HCT116 (cell line): ENCODE data around the gene HK1. TPM values are rescaled to one million over a fixed set of nuclear protein-coding genes. Genes with fewer than 3 reads are reported as not detected.

Experiments
- ATAC-seq: fragments of 200-7000 bp; cut with Tn5 transposase; 2 replicates; pipeline ENCODE4 v1.9.1; 2020; ENCODE audit warnings: mild to moderate bottlenecking, moderate library complexity
- BruUV-seq: library from RNA; stranded (reverse); fragments of 400-500 nt; replicated peaks from 2 replicates; lab custom pipeline; 2021; lab: Mats Ljungman, UMichigan
- CTCF ChIA-PET: fragments of 300-600 bp; sonication (Branson Sonifier 250); formaldehyde crosslinking; loops from one replicate; lab custom pipeline; 2021; ENCODE audit warnings: antibody characterized with exemption; lab: Charles Lee
- POLR2A ChIA-PET: fragments of 300-600, 350-600 bp; sonication (Branson Sonifier 250); formaldehyde crosslinking; loops from one replicate; lab custom pipeline; 2021; ENCODE audit warnings: antibody characterized with exemption; lab: Charles Lee
- RAD21 ChIA-PET, 2 experiments: fragments of 300-600 bp; sonication (Branson Sonifier 250); formaldehyde crosslinking; loops; one replicate each; lab custom pipeline; 2023; ENCODE audit warnings: low total read pairs in 2 of 2; ENCODE audit not compliant: uncharacterized antibody in 2 of 2, unreplicated experiment in 2 of 2, low non-redundant PET in 1 of 2; lab: Charles Lee
- DNase-seq: peaks from one replicate; pipeline ENCODE4 v3.0.0-alpha.2; 2010; ENCODE audit warnings: low read depth, low spot score
- H2AFZ ChIP-seq: fragments of 200-600 bp; shearing (Covaris generic), sonication (generic); 2 replicates; pipeline ENCODE4 v1.6.1; 2017; ENCODE audit warnings: low read depth, mixed run types, mixed read lengths, antibody characterized with exemption, low read length; ENCODE audit not compliant: poor library complexity, severe bottlenecking
- H3K27ac ChIP-seq: 2 replicates; pipeline ENCODE4 v1.5.1; 2012; ENCODE audit warnings: low read depth, low read length
- H3K27me3 ChIP-seq: fragments of 200-600 bp; sonication (generic); 2 replicates; pipeline ENCODE4 v1.6.1; 2016; ENCODE audit warnings: mixed run types, low read length, mixed read lengths; ENCODE audit not compliant: insufficient read depth
- H3K36me3 ChIP-seq, 2 experiments: fragments of 200-500 bp in 1 of 2; fragments of 200-600 bp in 1 of 2; sonication (Bioruptor generic) in 1 of 2; sonication (generic) in 1 of 2; 2 replicates each; pipeline versions ENCODE4 v1.5.1 to v1.6.1; 2014 to 2016; ENCODE audit warnings: low read length in 2 of 2, inconsistent platforms in 1 of 2, mixed read lengths in 1 of 2, mixed run types in 1 of 2; ENCODE audit not compliant: insufficient read depth in 2 of 2, control insufficient read depth in 1 of 2
- H3K4me1 ChIP-seq, 2 experiments: fragments of 200-600 bp in 1 of 2; sonication (generic) in 1 of 2; 2 replicates each; pipeline versions ENCODE4 v1.5.1 to v1.6.1; 2012 to 2017; ENCODE audit warnings: low read length in 2 of 2, inconsistent platforms in 1 of 2, mild to moderate bottlenecking in 1 of 2, mixed read lengths in 1 of 2, mixed run types in 1 of 2, moderate library complexity in 1 of 2; ENCODE audit not compliant: insufficient read depth in 2 of 2, control insufficient read depth in 1 of 2
- H3K4me2 ChIP-seq: fragments of 200-600 bp; sonication (generic); 2 replicates; pipeline ENCODE4 v1.6.1; 2017; ENCODE audit warnings: mixed run types, low read length, mixed read lengths
- H3K4me3 ChIP-seq, 2 experiments: fragments of 200-600 bp in 1 of 2; sonication (generic) in 1 of 2; replicated peaks in 1 of 2; 2 replicates each; pipeline ENCODE4 v1.5.1; 2011 to 2016; ENCODE audit warnings: low read length in 2 of 2, control low read depth in 1 of 2, low read depth in 1 of 2, mild to moderate bottlenecking in 1 of 2, mixed read lengths in 1 of 2, mixed run types in 1 of 2
- H3K79me2 ChIP-seq: fragments of 200-600 bp; sonication (generic); 2 replicates; pipeline ENCODE4 v1.6.1; 2017; ENCODE audit warnings: mild to moderate bottlenecking, mixed run types, low read length, moderate library complexity, mixed read lengths; ENCODE audit not compliant: insufficient read depth
- H3K9ac ChIP-seq: fragments of 200-600 bp; sonication (generic); 2 replicates; pipeline ENCODE4 v1.6.1; 2016; ENCODE audit warnings: low read length, mixed read lengths
- H3K9me2 ChIP-seq: fragments of 200-600 bp; sonication (generic), shearing (Covaris generic); 2 replicates; pipeline ENCODE4 v1.6.1; 2017; ENCODE audit warnings: mixed run types, mild to moderate bottlenecking, moderate library complexity; ENCODE audit not compliant: insufficient read depth
- H3K9me3 ChIP-seq, 2 experiments: fragments of 200-500 bp in 1 of 2; fragments of 200-600 bp in 1 of 2; sonication (Bioruptor generic) in 1 of 2; sonication (generic) in 1 of 2; 2 replicates each; pipeline ENCODE4 v1.6.1; 2014 to 2017; ENCODE audit warnings: low read length in 2 of 2, mixed read lengths in 2 of 2, inconsistent platforms in 1 of 2, low read depth in 1 of 2, mild to moderate bottlenecking in 1 of 2, mixed run types in 1 of 2, moderate library complexity in 1 of 2; ENCODE audit not compliant: control insufficient read depth in 1 of 2, insufficient read depth in 1 of 2
- H4K20me1 ChIP-seq: fragments of 200-600 bp; sonication (generic), shearing (Covaris generic); 2 replicates; pipeline ENCODE4 v1.6.1; 2017; ENCODE audit warnings: mixed run types, mild to moderate bottlenecking, moderate library complexity; ENCODE audit not compliant: insufficient read depth
- CBX3 ChIP-seq: IDR thresholded peaks from 2 replicates; pipeline ENCODE4 v1.6.1; 2012; ENCODE audit warnings: low read depth
- CEBPB ChIP-seq: IDR thresholded peaks from 2 replicates; pipeline ENCODE4 v1.6.1; 2012; ENCODE audit warnings: low read depth
- CTCF ChIP-seq, 3 experiments: fragments of 200-600 bp in 1 of 3; sonication (generic) in 1 of 3; IDR thresholded peaks in 2 of 3; conservative IDR thresholded peaks in 1 of 3; 2 replicates each; pipeline ENCODE4 v1.5.1; 2012 to 2017; ENCODE audit warnings: low read depth in 2 of 3, low read length in 2 of 3, antibody characterized with exemption in 1 of 3, borderline replicate concordance in 1 of 3, control low read depth in 1 of 3, mild to moderate bottlenecking in 1 of 3, mixed read lengths in 1 of 3, mixed run types in 1 of 3, moderate library complexity in 1 of 3; ENCODE audit not compliant: insufficient read depth in 1 of 3
- EGR1 ChIP-seq: IDR thresholded peaks from 2 replicates; pipeline ENCODE4 v1.6.1; 2012; ENCODE audit warnings: low read depth
- ELF1 ChIP-seq: IDR thresholded peaks from 2 replicates; pipeline ENCODE4 v1.6.1; 2012; ENCODE audit warnings: low read depth, borderline replicate concordance
- EZH2phosphoT487 ChIP-seq: fragments of 200-600 bp; IDR thresholded peaks from 2 replicates; pipeline ENCODE4 v1.6.1; 2018; ENCODE audit warnings: antibody characterized with exemption, borderline replicate concordance
- FOSL1 ChIP-seq: IDR thresholded peaks from 2 replicates; pipeline ENCODE4 v1.6.1; 2012; ENCODE audit warnings: low read depth
- MAX ChIP-seq: IDR thresholded peaks from 2 replicates; pipeline ENCODE4 v1.6.1; 2012
- POLR2A ChIP-seq: IDR thresholded peaks from 2 replicates; pipeline ENCODE4 v1.7.0; 2011; ENCODE audit warnings: borderline replicate concordance; ENCODE audit not compliant: insufficient read depth, insufficient read length; ENCODE audit errors: extremely low read depth
- POLR2AphosphoS5 ChIP-seq: IDR thresholded peaks from 2 replicates; pipeline ENCODE4 v1.6.1; 2011; ENCODE audit warnings: mild to moderate bottlenecking, low read depth, low read length, moderate library complexity
- RAD21 ChIP-seq: IDR thresholded peaks from 2 replicates; pipeline ENCODE4 v1.6.1; 2012; ENCODE audit warnings: low read depth, mild to moderate bottlenecking
- SP1 ChIP-seq: IDR thresholded peaks from 2 replicates; pipeline ENCODE4 v1.6.1; 2012; ENCODE audit warnings: low read depth
- SRF ChIP-seq: IDR thresholded peaks from 2 replicates; pipeline ENCODE4 v1.6.1; 2012; ENCODE audit warnings: low read depth
- YY1 ChIP-seq: IDR thresholded peaks from 2 replicates; pipeline ENCODE4 v1.6.1; 2011; ENCODE audit warnings: low read length, low read depth, moderate library complexity, mild to moderate bottlenecking; ENCODE audit not compliant: insufficient replicate concordance; ENCODE audit errors: extremely low read depth
- ZBTB33 ChIP-seq: IDR thresholded peaks from 2 replicates; pipeline ENCODE4 v1.6.1; 2011; ENCODE audit warnings: mild to moderate bottlenecking, low read length, moderate library complexity; ENCODE audit not compliant: insufficient replicate concordance; ENCODE audit errors: extremely low read depth
- ZFX ChIP-seq: fragments of 450-650 bp; IDR thresholded peaks from 2 replicates; pipeline ENCODE4 v1.6.1; 2017
- ZNF274 ChIP-seq: fragments of 200-500 bp; sonication (Bioruptor generic); IDR thresholded peaks from 2 replicates; pipeline ENCODE4 v1.6.1; 2014; ENCODE audit warnings: mild to moderate bottlenecking, low read depth, low read length, inconsistent platforms
- intact Hi-C: fragments of 100-400 bp; cut with micrococcal nuclease; formaldehyde crosslinking; loops from 2 replicates; pipeline ENCODE4 v1.10.0; 2022
- total RNA-seq: library from RNA; stranded (reverse); gene quantifications from one replicate; pipeline ENCODE4 v1.2.1, GENCODE V29; 2021; ENCODE audit not compliant: unreplicated experiment
- TF ChIP-seq, protein P1 (sequence below): IDR thresholded peaks from 2 replicates; pipeline ENCODE4 v1.6.1; 2012

The HK1 gene
- total RNA-seq, 1 experiment from 2014 or later, result 50.3 TPM

DNA sequence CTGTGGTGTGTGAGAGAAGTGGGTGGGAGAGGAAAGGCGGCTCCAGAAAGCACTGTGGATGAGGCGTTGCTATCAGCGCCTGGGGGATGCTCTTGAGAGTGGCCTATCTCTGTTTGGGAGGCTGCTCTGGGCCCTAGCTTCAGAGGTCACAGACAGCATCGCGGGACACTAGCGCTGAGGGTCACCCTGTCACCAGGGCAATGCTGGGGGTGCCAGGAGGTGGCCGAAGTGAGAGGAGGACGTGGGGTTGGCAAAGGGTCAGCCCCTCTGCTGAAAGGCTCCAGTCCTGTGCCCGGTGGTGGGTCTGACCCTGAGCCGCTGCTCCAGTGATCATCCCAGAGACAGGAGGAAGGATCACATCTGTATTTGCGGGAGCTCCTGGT lies 141.4 kb downstream of the HK1 start:
- Histone ChIP-seq H3K27me3 (no peaks in the 10 kb centered on the region), H2AFZ (no peak overlapping the region), H3K4me1 (peaks cover 3 to 18% of the 10 kb centered on the region in 2 experiments; a peak in 2 of 4 replicates), H3K9me3 (no peaks in the 10 kb centered on the region), H3K79me2 (no peaks in the 10 kb centered on the region), H3K27ac (no peak overlapping the region), H4K20me1 (no peaks in the 10 kb centered on the region), H3K36me3 (no peaks in the 10 kb centered on the region), H3K9me2 (no peaks in the 10 kb centered on the region), H3K9ac (no peak overlapping the region), H3K4me2 (no peak overlapping the region), H3K4me3 (no peak overlapping the region)
- CTCF ChIA-PET, result interaction anchor here (0.8 kb wide), 1 partner anchor 11 kb away, joined by 4 read pairs; no protein-coding TSS in a partner anchor
- DNase-seq, result no peak
- intact Hi-C loops, result loop anchor here (10.0 kb wide), 1 partner anchor 295 kb away; no protein-coding TSS in a partner anchor
- ATAC-seq, result no peak
- no TSS peak for BruUV-seq
- RAD21 ChIA-PET, result no interaction called here
- POLR2A ChIA-PET, result no interaction called here
- TF ChIP-seq SRF (no peak), MAX (no peak), CTCF (IDR thresholded peaks at IDR 0.05 in 2 of 3, conservative IDR thresholded peaks at IDR 0.05 in 1 of 3; ENCODE audit: borderline replicate concordance in 1 of 3, insufficient read depth in 1 of 3, low read depth in 2 of 3, low read length in 2 of 3) (no peak), POLR2AphosphoS5 (no peak), ZBTB33 (no peak), CEBPB (no peak), RAD21 (no peak), ZFX (no peak), ZNF274 (no peak), FOSL1 (no peak), EGR1 (no peak), ELF1 (no peak), YY1 (no peak), EZH2phosphoT487 (no peak), CBX3 (no peak), SP1 (no peak), POLR2A (no peak)
- TF ChIP-seq, protein P1, sequence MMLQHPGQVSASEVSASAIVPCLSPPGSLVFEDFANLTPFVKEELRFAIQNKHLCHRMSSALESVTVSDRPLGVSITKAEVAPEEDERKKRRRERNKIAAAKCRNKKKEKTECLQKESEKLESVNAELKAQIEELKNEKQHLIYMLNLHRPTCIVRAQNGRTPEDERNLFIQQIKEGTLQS, result no peak
